RWPE2 (cell line): ENCODE data around the gene LRRC3B.

Experiments
- ATAC-seq: fragments of 200-7000 bp; cut with Tn5 transposase; 3 replicates; pipeline ENCODE4 v1.9.1; 2021; ENCODE audit warnings: low read depth
- DNase-seq: peaks from one replicate; pipeline ENCODE4 v3.0.0-alpha.2; 2020; ENCODE audit warnings: low spot score
- H3K27ac ChIP-seq: fragments of 450-650 bp; 2 replicates; pipeline ENCODE4 v1.5.1; 2017; ENCODE audit warnings: mild to moderate bottlenecking; ENCODE audit not compliant: poor library complexity, severe bottlenecking
- H3K27me3 ChIP-seq: fragments of 250-450 bp; sonication (Bioruptor Pico); 2 replicates; pipeline ENCODE4 v1.5.1; 2021; ENCODE audit warnings: mild to moderate bottlenecking, moderate library complexity; ENCODE audit not compliant: insufficient read depth, poor library complexity, severe bottlenecking
- H3K36me3 ChIP-seq: fragments of 250-450 bp; sonication (Bioruptor Pico); 2 replicates; pipeline ENCODE4 v1.5.1; 2020; ENCODE audit warnings: low read depth, mild to moderate bottlenecking, moderate library complexity
- H3K4me1 ChIP-seq: fragments of 250-450 bp; sonication (Bioruptor Pico); 2 replicates; pipeline ENCODE4 v1.5.1; 2021; ENCODE audit warnings: mild to moderate bottlenecking, moderate library complexity; ENCODE audit not compliant: insufficient read depth, poor library complexity, severe bottlenecking
- H3K4me3 ChIP-seq: fragments of 250-450 bp; sonication (Bioruptor Pico); 2 replicates; pipeline ENCODE4 v1.5.1; 2021; ENCODE audit warnings: mild to moderate bottlenecking, moderate library complexity; ENCODE audit not compliant: severe bottlenecking
- H3K9me3 ChIP-seq: fragments of 250-450 bp; sonication (Bioruptor Pico); 2 replicates; pipeline ENCODE4 v1.5.1; 2021; ENCODE audit warnings: mild to moderate bottlenecking, moderate library complexity; ENCODE audit not compliant: severe bottlenecking
- TF ChIP-seq, protein P1 (sequence below): fragments of 450-650 bp; IDR thresholded peaks from one replicate; pipeline ENCODE4 v1.5.1; 2017; ENCODE audit warnings: mild to moderate bottlenecking, moderate library complexity; ENCODE audit not compliant: poor library complexity, severe bottlenecking

Gene LRRC3B

DNA sequence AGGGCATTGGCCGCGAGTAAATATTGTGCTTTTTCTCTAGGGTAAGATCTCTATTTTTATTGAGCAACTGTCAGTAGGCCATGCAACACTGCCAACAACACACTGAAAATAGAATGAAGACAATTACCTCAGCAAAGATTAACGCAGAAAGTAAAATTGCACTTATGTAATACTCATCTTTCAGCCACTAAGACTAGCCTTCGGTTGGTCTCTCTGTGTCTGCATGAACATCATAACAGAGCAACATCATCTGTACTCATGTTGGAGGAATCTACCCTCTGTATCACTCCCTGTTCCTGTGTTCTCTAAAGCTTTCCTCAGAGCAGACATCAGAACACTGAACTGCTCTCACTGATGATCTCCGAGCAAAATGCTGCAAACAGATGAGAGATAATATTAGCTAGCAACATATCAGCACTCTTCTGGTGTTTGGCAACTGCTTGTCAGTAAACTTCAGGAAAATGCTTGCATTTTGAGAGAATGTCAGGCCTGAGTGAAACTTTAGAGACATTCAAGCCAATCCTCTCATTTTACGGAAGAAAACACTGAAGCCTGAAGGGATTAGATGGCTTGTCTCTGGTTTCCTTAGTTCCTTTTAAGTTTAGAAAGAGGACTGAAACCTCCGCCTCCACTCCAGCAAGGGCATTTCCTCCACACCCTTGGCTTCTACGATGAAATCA, 8.4 kb upstream of the LRRC3B start:
- Histone ChIP-seq H3K27ac (no peak overlapping the region), H3K36me3 (no peaks in the 10 kb centered on the region), H3K4me1 (no peaks in the 10 kb centered on the region), H3K27me3 (no peaks in the 10 kb centered on the region), H3K4me3 (no peak overlapping the region), H3K9me3 (no peaks in the 10 kb centered on the region)
- ATAC-seq (no peak), DNase-seq (no peak)
- TF ChIP-seq, protein P1, sequence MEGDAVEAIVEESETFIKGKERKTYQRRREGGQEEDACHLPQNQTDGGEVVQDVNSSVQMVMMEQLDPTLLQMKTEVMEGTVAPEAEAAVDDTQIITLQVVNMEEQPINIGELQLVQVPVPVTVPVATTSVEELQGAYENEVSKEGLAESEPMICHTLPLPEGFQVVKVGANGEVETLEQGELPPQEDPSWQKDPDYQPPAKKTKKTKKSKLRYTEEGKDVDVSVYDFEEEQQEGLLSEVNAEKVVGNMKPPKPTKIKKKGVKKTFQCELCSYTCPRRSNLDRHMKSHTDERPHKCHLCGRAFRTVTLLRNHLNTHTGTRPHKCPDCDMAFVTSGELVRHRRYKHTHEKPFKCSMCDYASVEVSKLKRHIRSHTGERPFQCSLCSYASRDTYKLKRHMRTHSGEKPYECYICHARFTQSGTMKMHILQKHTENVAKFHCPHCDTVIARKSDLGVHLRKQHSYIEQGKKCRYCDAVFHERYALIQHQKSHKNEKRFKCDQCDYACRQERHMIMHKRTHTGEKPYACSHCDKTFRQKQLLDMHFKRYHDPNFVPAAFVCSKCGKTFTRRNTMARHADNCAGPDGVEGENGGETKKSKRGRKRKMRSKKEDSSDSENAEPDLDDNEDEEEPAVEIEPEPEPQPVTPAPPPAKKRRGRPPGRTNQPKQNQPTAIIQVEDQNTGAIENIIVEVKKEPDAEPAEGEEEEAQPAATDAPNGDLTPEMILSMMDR, result no peak

DNA sequence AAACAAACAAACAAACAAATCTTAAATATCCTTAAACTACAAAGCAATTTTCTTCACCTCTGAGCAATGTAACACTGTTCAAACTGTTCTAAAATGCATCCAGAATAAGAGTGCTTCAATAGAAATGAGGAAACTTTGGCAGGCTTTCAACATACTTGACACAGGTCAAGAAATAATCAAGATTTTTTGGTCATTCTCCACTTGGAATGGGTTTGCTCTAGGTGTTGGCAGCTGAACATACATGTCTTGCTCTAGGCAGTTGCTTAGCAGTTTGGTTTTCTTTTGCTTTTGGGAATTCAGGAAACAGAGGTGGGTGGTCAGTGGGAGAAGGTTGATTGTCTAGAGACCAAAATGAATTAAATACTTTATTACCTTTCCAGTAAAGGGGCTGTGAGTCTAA, 1.4 kb upstream of the LRRC3B start:
- no peaks in the 10 kb centered on the region for H3K9me3 ChIP-seq
- H3K27ac ChIP-seq, result no peak overlapping the region
- H3K4me1 ChIP-seq, result no peaks in the 10 kb centered on the region
- no peak for DNase-seq
- TF ChIP-seq, protein P1, result no peak
- no peaks in the 10 kb centered on the region for H3K36me3 ChIP-seq
- H3K4me3 ChIP-seq, result no peak overlapping the region
- peaks cover 42% of the 10 kb centered on the region for H3K27me3 ChIP-seq
- ATAC-seq, result no peak

DNA sequence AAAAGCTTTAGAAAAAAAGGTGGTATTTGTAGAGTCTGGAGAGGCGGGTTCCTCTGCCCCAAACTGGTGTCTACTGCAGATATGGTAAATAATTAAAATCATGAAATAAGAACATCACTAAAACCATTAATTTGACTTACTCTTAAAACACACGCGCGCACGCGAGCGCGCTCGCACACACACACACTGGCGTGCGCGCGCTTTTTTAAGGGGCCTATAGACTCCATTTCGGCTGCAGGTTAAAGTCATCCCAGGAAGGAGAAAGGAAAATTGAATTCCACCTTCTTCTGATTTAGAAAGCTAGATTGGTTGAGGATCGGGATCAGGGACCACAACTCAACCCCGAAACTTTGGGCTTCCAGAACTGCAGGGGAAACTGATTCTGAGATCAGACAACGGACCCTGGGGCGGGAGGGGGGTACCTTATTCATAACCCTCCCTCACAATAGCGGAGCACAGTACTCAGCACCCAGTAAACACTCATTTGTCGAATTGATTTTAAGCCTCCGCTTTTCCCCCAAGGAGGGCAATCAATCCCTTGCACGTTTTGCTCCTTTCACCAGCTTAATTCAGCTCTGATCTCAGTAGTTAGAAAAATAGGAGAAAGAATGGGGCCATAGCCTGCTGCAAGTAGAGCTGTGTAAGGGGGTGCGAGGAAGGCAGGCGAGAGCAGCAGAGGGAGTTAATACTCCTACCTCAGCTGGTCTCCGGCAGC, 509 bp upstream of the LRRC3B start:
- no peaks in the 10 kb centered on the region for H3K9me3 ChIP-seq
- H3K27me3 ChIP-seq, result peaks cover 44% of the 10 kb centered on the region
- no peaks in the 10 kb centered on the region for H3K4me1 ChIP-seq
- TF ChIP-seq, protein P1, result no peak
- no peak overlapping the region for H3K4me3 ChIP-seq
- no peaks in the 10 kb centered on the region for H3K36me3 ChIP-seq
- DNase-seq, result no peak
- no peak; the same call in 2 of the 3 replicates for ATAC-seq
- H3K27ac ChIP-seq, result no peak overlapping the region

DNA sequence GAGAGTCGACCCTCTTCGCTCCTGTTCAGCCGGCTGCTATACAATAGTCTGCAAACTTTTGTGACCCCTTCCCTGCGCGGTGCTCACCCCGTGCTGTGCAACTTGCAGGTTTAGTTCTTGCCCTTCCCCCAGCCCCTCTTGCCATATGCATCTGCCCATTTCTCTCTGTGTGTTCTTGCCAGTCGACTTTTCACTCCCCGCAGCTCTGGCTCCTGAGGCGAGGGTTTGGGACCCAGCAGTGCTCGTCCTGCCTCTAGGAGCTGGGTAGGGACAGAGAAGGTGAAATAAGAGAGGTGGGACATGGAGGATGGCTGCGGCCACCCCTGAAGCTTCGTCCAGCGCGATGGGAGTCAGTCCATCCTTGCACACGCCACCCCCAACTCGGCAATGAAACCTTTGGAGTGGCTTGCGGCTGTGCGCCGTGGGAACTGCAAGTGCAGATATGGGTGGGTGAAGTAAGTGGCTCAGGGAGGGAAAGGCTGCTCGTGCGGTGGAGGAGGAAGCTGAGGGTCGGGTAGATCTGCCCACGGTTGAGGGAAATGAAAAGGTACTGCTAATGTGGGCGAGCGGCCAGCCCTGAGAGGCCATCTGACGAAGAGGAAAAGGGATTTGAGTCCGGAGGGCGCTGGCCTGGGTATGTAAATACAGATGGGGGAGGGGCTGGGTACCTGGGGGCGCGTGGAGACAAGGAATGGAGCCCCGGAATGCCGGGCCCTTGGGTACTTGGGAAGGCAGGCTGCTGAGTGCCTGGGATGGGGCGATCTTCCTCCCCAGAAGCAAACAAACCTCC, 1.0 kb downstream of the LRRC3B start:
- peaks cover 44% of the 10 kb centered on the region for H3K27me3 ChIP-seq
- H3K27ac ChIP-seq, result no peak overlapping the region
- H3K9me3 ChIP-seq, result no peaks in the 10 kb centered on the region
- TF ChIP-seq, protein P1, result no peak
- ATAC-seq, result peak; percentile 17; the same call in 1 of the 3 replicates
- H3K36me3 ChIP-seq, result no peaks in the 10 kb centered on the region
- H3K4me3 ChIP-seq, result no peak overlapping the region
- H3K4me1 ChIP-seq, result no peaks in the 10 kb centered on the region
- DNase-seq, result no peak
